B cell (primary cell): ENCODE measurements around the gene ABCC9. TPM values are rescaled to one million over a fixed set of nuclear protein-coding genes. Genes with fewer than 3 reads are reported as not detected.

ENCODE experiments used
- ATAC-seq: fragments of 200-7000 bp; cut with Tn5 transposase; one replicate; pipeline ENCODE4 v1.10.0; 2021; ENCODE audit warnings: low read depth, mild to moderate bottlenecking, moderate number of reproducible peaks, moderate library complexity
- CTCF ChIA-PET: fragments of 350-600 bp; sonication (Branson Sonifier 250); formaldehyde crosslinking; loops from one replicate; lab custom pipeline; 2021; ENCODE audit warnings: antibody characterized with exemption, inconsistent platforms; lab: Charles Lee
- POLR2A ChIA-PET: fragments of 350-600 bp; sonication (Branson Sonifier 250); formaldehyde crosslinking; loops from one replicate; lab custom pipeline; 2021; ENCODE audit warnings: antibody characterized with exemption; lab: Charles Lee
- DNase-seq: peaks from one replicate; pipeline ENCODE4 v3.0.0; 2013
- H2AFZ ChIP-seq: 2 replicates; pipeline ENCODE4 v1.6.1; 2012; ENCODE audit warnings: mild to moderate bottlenecking, low read depth, low read length; ENCODE audit not compliant: insufficient read depth, poor library complexity, severe bottlenecking
- H3K27ac ChIP-seq, 2 donors: 1 replicate in 1 of 2; 2 replicates in 1 of 2; pipeline ENCODE4 v1.5.1; 2012 to 2013; ENCODE audit warnings: low read length in 2 of 2, mild to moderate bottlenecking in 2 of 2, moderate library complexity in 1 of 2
- H3K27me3 ChIP-seq, 4 experiments: fragments of 200-600 bp in 1 of 4; sonication (generic) in 1 of 4; replicated peaks in 1 of 4; 1 replicate in 2 of 4; 2 replicates in 2 of 4; pipeline versions ENCODE4 v1.6.1 to v1.7.0; 2013 to 2016; ENCODE audit warnings: low read length in 3 of 4, mild to moderate bottlenecking in 2 of 4, mixed read lengths in 1 of 4, moderate library complexity in 1 of 4; ENCODE audit not compliant: insufficient read depth in 4 of 4, control insufficient read depth in 3 of 4; ENCODE audit errors: control extremely low read depth in 1 of 4
- H3K36me3 ChIP-seq, 2 experiments: replicated peaks in 1 of 2; 1 replicate in 1 of 2; 2 replicates in 1 of 2; pipeline versions ENCODE4 v1.6.1 to v1.7.1; 2013; ENCODE audit warnings: low read length in 1 of 2; ENCODE audit not compliant: insufficient read depth in 2 of 2, control insufficient read depth in 1 of 2; ENCODE audit errors: control extremely low read depth in 1 of 2, extremely low read depth in 1 of 2
- H3K4me1 ChIP-seq, 2 donors: fragments of 200-600 bp in 1 of 2; sonication (generic) in 1 of 2; 1 replicate in 1 of 2; 2 replicates in 1 of 2; pipeline versions ENCODE4 v1.5.1 to v1.6.1; 2013 to 2017; ENCODE audit warnings: low read length in 2 of 2; ENCODE audit not compliant: control insufficient read depth in 2 of 2, insufficient read depth in 2 of 2
- H3K4me2 ChIP-seq: replicated peaks from 2 replicates; pipeline ENCODE3; 2012; ENCODE audit warnings: mild to moderate bottlenecking, low read depth, low read length; ENCODE audit not compliant: poor library complexity, severe bottlenecking
- H3K4me3 ChIP-seq, 5 experiments: fragments of 200-600 bp in 1 of 5; sonication (generic) in 1 of 5; 1 replicate in 3 of 5; 2 replicates in 2 of 5; pipeline versions ENCODE4 v1.5.1 to v1.7.0; 2011 to 2016; ENCODE audit warnings: low read length in 4 of 5, mild to moderate bottlenecking in 4 of 5, low read depth in 2 of 5, control low read depth in 1 of 5, moderate library complexity in 1 of 5; ENCODE audit not compliant: insufficient read depth in 1 of 5; ENCODE audit errors: control extremely low read depth in 1 of 5, extremely low read depth in 1 of 5
- H3K79me2 ChIP-seq: fragments of 200-600 bp; sonication (generic); one replicate; pipeline ENCODE4 v1.6.0; 2016; ENCODE audit warnings: low read length; ENCODE audit not compliant: control insufficient read depth, insufficient read depth
- H3K9ac ChIP-seq: fragments of 200-600 bp; sonication (generic); 2 replicates; pipeline ENCODE4 v1.6.1; 2017; ENCODE audit warnings: mild to moderate bottlenecking, low read length, moderate library complexity
- H3K9me3 ChIP-seq, 3 donors: one replicate each; pipeline versions ENCODE4 v1.6.1 to v1.7.1; 2013; ENCODE audit warnings: low read length in 2 of 3; ENCODE audit not compliant: control insufficient read depth in 2 of 3, insufficient read depth in 1 of 3; ENCODE audit errors: control extremely low read depth in 1 of 3
- H4K20me1 ChIP-seq: 2 replicates; pipeline ENCODE4 v1.6.0; 2012; ENCODE audit warnings: mild to moderate bottlenecking, low read length; ENCODE audit not compliant: insufficient read depth, control insufficient read depth, poor library complexity, severe bottlenecking
- H3K27ac Mint-ChIP-seq: one replicate; pipeline ENCODE4 v1.8.0; 2021; ENCODE audit warnings: mixed read lengths
- H3K27me3 Mint-ChIP-seq: one replicate; pipeline ENCODE4 v1.8.0; 2021; ENCODE audit warnings: mixed read lengths
- H3K4me1 Mint-ChIP-seq: one replicate; pipeline ENCODE4 v1.8.0; 2021; ENCODE audit warnings: mixed read lengths
- H3K4me3 Mint-ChIP-seq: one replicate; pipeline ENCODE4 v1.8.0; 2021; ENCODE audit warnings: mixed read lengths
- H3K9me3 Mint-ChIP-seq: one replicate; pipeline ENCODE4 v1.8.0; 2022; ENCODE audit warnings: mixed read lengths; ENCODE audit not compliant: insufficient read depth
- CTCF ChIP-seq: fragments of 200-600 bp; IDR thresholded peaks from one replicate; pipeline ENCODE4 v1.8.0; 2022; ENCODE audit warnings: antibody characterized with exemption, mild to moderate bottlenecking
- EZH2 ChIP-seq: IDR thresholded peaks from 2 replicates; pipeline ENCODE4 v1.6.1; 2012; ENCODE audit warnings: borderline replicate concordance, low read depth, mild to moderate bottlenecking, moderate library complexity, low read length; ENCODE audit not compliant: insufficient read depth, poor library complexity, severe bottlenecking
- WGBS: methylation state at CpG from one replicate; pipeline ENCODE4 v1.1.5; 2013; ENCODE audit warnings: missing lambda C conversion rate; ENCODE audit not compliant: insufficient coverage; 5-methylcytosine and 5-hydroxymethylcytosine counted together
- intact Hi-C: fragments of 100-400 bp; cut with micrococcal nuclease; formaldehyde crosslinking; loops from one replicate; pipeline ENCODE4 v1.10.0; 2022
- polyA plus RNA-seq: library from polyadenylated mRNA; depleted of rRNA; stranded (reverse); fragments of >200 nt; gene quantifications from 2 replicates; pipeline ENCODE4 v1.2.3, GENCODE V29; 2012
- total RNA-seq, 2 donors: library from RNA; stranded (reverse); fragments of 120-200 nt in 1 of 2; gene quantifications; 1 replicate in 1 of 2; 2 replicates in 1 of 2; pipeline versions ENCODE4 v1.2.3 to v1.2.4, GENCODE V29; 2013 to 2022

ABCC9 gene
- total and polyA plus RNA-seq, 2 donors (not counting 1 experiment from before 2014, with no cell fraction given): not detected

- DNase-seq (no peak), ATAC-seq (no peak)
- no peak overlapping the region for H2AFZ ChIP-seq
- ChIA-PET POLR2A (no interaction called here), CTCF (no interaction called here)
- no peak overlapping the region for H3K4me2 ChIP-seq
- Mint-ChIP-seq H3K27me3 (no peaks in the 10 kb centered on the region), H3K4me1 (no peaks in the 10 kb centered on the region), H3K4me3 (no peak overlapping the region), H3K27ac (no peak overlapping the region), H3K9me3 (no peaks in the 10 kb centered on the region)
- no peaks in the 10 kb centered on the region for H3K79me2 ChIP-seq
- no peak overlapping the region for H3K27ac ChIP-seq
- intact Hi-C loops: no loop called here
- no peaks in the 10 kb centered on the region for H3K27me3 ChIP-seq
- H3K9ac ChIP-seq: no peak overlapping the region
- no CpG with 5 or more reads among the region's 1 CpG for WGBS
- H3K4me1 ChIP-seq: no peaks in the 10 kb centered on the region
- H3K36me3 ChIP-seq: no peaks in the 10 kb centered on the region
- TF ChIP-seq EZH2 (no peak), CTCF (no peak)
- no peaks in the 10 kb centered on the region for H3K9me3 ChIP-seq
- H3K4me3 ChIP-seq: no peak overlapping the region
- no peaks in the 10 kb centered on the region for H4K20me1 ChIP-seq
Measured at GRCh38 chr12:21839776-21840175, 101.5 kb downstream of the ABCC9 start.

- CTCF ChIA-PET: interaction anchor here (0.6 kb wide), 1 partner anchor 168 kb away, joined by 4 read pairs; no protein-coding TSS in a partner anchor
- Histone ChIP-seq H4K20me1 (no peaks in the 10 kb centered on the region), H3K27me3 (no peaks in the 10 kb centered on the region), H3K4me1 (no peaks in the 10 kb centered on the region), H3K4me2 (no peak overlapping the region), H3K79me2 (no peaks in the 10 kb centered on the region), H3K27ac (no peak overlapping the region), H3K9ac (no peak overlapping the region), H3K4me3 (no peak overlapping the region), H2AFZ (no peak overlapping the region), H3K9me3 (no peaks in the 10 kb centered on the region), H3K36me3 (no peaks in the 10 kb centered on the region)
- intact Hi-C loops: no loop called here
- ATAC-seq: no peak
- POLR2A ChIA-PET: no interaction called here
- no peaks in the 10 kb centered on the region for H3K4me1 Mint-ChIP-seq
- TF ChIP-seq EZH2 (no peak), CTCF (no peak)
- no peaks in the 10 kb centered on the region for H3K27me3 Mint-ChIP-seq
- WGBS: no CpG with 5 or more reads among the region's 2 CpGs
- no peaks in the 10 kb centered on the region for H3K9me3 Mint-ChIP-seq
- no peak overlapping the region for H3K4me3 Mint-ChIP-seq
- no peak overlapping the region for H3K27ac Mint-ChIP-seq
- no peak for DNase-seq
Measured at GRCh38 chr12:21837847-21838246, 103.4 kb downstream of the ABCC9 start.
